CD4-positive, alpha-beta T cell treated with Interleukin-1 beta for 1 hour (primary cell): ENCODE data around the gene HLA-DOA.

Experiments
- DNase-seq, 2 donors: peaks; one replicate each; pipeline ENCODE4 v3.0.0-alpha.2; 2020 to 2022

HLA-DOA gene

GRCh38 chr6:33008944-33009861, at the start of gene HLA-DOA:
TSS of gene HLA-DOA (minus strand) at chr6:33009591.
- DNase-seq: peak; percentile 64 to 74

DNA sequence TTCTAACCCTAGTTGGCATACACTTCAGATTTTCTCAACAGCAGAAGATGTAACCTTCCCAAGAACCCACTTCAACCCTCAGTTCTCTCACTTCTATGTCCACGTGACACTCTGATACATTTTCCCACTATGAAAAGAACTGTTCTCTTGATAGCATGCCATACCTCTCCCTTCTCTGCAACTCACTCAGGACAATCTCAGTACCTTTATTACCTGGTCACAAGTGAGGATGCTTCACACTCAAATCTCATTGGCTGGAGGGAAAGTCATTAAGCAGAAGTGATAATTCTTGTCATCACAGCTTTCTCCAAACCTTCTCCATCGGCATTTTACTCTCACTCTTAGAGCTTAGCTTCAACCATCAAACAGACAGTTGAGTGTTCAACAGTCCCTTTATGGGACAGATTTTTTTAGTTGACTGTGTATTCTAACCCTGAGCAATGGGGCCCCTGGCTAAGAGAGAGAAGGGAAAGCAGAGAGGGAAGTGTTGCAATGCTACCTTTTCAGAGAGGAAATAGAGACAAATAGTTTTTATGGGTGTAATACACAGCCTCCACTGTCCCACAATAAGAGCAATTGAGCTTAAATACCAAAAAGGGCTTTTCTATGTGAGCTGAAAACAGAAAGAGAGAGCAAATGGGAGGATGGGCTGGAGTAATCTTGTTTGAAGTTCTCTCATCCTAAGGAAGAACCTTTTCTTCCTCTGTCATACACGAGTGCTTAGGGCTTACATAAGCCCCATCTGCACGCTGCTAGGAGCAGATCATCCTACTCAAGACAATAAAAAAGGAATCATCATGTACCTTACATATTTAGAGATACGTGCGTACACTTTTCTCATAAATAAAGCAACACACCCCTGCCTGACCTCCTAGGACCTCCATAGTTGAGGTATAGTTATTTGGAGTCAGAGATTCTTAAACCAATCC, 48.1 kb upstream of the HLA-DOA start:
- DNase-seq: no peak

GRCh38 chr6:33053230-33053629, 43.8 kb upstream of the HLA-DOA start:
- no peak for DNase-seq

- DNase-seq: no peak
These were observed 43.2 kb upstream of the HLA-DOA start for GRCh38 chr6:33052627-33053026.

DNA sequence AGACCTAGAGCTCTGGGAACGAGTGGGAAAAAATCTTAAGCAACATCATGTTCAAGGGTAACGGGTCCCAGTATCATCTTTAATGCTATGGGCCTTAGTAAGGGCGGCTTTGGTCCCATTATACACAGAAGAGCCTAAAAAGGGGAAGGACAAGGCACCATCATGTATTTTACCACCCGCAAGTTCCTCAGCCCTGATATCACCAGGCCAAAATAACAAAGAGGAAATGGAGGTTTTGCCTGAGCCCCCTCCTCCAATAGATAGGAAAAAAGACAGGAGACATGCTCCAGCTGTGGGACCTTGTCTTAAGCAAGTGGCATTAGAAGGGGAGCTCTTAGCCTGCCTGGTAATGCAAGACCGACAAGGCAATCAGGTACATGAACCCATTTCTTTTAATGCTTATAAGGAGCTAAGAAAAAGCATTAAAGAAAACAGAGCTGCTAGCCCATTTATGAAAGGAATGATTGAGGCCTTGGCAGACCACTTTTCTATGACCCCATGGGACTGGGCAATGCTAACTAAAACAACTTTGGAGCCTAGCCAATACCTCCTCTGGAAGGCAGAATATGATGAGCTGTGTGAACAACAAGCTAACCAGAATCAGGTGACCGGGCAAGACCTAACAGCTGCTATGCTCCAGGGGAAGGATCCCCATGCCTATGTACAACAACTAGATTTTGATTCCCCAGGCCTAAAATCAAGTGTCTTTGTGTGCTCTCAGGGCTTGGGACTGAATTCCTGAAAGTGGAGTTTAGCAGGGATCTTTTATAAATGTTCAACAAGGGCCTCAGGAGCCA, 40.8 kb upstream of the HLA-DOA start:
- no peak for DNase-seq

DNA sequence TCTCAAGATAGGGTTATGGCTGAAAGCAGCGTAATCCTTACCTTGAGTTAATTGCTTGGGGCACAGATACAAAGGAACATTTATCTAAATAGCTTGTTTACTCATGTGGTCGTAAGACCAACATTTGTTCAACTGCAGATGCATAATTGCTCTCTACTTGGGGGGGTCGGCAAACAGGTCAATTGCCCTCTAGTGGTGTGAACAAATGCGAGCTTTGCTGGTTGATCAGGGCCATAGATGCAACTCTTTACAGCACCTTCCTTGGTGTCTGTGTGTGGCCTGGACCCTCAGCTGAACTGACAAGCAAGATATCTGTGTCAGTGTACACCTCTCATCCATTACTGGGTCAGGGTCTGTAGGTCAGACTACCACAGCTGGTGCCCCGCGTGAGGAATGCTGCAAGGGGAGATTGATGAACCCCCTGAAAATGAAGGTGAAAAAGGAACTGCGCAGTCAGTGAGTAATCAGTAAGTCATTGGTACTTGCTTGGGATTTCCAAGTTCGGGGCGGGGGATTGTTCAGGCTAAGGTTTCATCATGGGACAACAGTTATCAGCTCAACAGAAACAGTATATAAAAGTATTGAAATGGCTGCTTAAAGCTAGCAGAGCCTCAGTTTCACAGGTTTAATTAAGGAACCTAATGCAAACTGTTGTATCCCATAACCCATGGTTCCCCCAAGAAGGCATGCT, 40.1 kb upstream of the HLA-DOA start:
- DNase-seq: no peak

GRCh38 chr6:33040157-33040556, 30.8 kb upstream of the HLA-DOA start:
- no peak for DNase-seq

- DNase-seq: no peak
These were observed 27.1 kb upstream of the HLA-DOA start for GRCh38 chr6:33036535-33036934.

DNA sequence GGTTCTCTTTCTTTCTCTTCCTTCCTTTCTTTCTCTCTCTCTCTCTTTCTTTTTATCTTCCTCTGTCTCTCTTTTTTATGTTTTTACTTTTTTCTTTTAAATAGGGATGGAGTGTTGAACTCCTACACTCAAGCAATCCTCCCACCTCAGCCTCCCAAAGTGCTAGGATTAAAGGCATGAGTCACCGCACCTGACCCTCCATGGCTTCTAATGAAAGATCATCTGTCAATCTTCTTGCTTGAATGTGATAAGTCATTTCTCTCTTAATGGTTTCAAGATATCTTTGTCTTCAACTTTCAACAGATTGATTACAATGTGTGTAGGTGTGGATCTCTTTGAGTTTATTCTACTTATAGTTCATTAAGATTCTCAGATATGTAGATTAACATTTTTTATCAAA, 25.2 kb upstream of the HLA-DOA start:
- no peak for DNase-seq

DNA sequence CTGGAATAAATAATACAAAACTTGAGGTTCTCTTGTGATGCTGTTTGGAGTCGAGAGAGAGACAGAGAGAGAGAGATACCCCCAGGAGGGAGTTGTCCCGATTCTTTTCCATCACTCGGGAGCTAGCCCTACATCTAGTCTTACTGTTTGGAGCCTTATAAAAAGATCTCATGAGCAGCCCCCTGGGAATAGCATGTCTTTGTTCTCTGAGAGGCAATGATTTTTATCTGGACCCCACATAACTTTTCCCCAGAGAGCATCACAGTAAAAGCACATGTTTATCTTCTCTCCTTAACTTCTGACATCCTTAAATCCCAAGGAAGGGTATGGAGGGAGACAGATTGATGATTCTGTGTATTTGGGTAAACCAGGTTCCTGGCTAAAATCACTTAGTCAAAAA, 20.9 kb upstream of the HLA-DOA start:
- DNase-seq: no peak

DNA sequence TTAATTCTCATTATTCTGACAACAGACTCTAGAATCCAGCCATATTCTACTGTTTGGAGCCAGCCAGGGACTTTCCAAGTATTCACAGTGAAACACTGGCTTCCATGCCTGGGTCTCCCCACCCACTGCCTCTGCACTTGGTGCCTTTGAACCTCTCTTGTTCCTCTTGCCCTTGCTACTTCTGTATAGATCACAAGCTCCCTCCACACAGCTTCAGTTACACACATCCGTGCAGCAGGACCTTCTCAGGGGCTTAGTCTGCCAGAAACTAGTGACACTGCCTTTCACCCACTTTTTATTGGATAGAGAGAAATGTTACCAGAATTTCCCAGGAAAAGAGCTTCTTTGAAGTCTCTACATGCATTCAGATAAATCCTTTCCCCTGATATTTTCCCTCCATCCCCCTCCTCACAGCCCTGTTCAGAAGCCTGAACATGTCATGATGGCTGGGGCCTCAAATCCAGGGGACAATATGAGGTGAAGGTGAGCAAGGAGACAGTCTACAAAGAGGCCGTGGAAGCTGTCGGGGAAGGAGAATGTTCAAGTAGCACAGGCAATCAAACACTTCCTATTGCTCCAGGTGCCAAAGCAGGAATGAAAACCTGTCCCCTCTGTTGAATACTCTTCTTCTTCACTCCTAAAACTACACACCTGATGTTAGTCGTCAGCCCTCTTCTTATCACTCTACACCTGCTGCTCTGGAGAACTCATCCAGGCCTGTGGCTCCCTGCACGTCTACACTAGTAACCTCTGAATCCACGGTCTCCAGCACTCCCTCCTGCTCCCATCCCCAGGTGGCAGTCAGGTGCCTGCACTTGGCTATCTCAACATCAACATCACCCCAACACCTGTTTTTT, 20.2 kb upstream of the HLA-DOA start:
- peak; percentile 51 to 84 for DNase-seq

DNA sequence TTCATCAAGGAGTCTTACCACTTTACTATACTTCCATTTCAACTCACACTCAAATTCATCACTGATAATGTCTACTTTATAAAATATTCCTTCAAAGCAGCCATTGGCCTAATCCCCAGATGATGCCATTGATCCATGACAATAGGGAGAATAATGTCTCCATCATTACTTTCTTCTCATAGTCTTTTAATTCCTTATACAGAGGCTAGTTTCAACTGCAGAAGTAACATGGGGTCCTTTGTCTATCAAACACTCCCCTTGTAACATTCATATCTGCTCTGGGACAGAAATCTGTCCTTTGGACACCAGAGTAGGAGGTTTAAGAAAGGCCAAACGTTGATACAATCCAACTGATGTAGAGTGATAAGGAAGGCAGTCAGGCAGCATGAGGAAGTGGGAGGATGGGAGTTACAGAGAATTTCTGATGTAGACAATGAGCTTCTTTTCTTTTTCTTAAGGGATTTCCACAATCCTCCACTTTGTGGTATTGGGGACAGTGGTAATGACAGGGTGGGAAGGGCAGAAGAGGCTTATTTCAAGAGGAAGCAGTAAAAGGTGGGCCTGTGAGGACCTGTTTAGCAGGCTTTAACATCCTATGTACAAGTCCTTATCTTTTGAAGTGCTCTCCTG, 18.9 kb upstream of the HLA-DOA start:
- DNase-seq: no peak

DNA sequence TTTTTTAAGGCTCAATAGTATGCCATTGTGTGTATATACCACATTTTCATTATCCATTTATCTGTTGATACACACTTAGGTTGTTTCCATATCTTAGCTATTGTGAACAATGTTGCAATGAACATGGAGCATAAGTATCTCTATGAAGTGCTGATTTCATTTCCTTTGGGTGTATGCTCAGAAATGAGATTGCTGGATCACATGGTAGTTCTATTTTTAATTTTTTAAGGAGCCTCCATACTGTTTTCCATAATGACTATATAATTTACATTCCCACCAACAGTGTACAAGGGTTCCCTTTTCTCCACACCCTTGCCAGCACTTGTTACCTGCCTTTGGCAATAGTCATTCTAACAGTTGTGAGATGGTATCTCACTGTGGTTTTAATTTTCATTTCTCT, 15.1 kb upstream of the HLA-DOA start:
- no peak for DNase-seq

- DNase-seq: no peak
These were observed 14.1 kb upstream of the HLA-DOA start for GRCh38 chr6:33023536-33023935.

DNA sequence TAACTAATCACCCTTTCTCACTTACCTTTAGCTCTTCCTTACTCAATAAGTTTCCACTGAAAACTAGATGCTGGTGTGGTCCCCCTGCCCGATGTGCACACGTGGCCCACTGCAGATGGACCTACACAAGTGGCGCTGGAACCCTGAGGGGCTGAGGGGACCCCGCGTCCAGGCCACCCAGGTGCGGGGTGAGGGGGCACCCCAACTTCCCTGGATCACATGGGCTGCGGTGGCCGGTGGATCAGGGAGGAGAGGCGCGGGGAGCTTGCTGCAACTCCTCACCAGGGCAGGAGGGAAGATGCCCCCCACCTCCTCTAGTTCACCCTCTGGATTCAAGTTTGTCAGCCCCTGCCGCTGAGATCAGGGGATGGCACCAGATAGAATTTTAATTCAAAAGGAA, 12.5 kb upstream of the HLA-DOA start:
- DNase-seq: no peak

DNA sequence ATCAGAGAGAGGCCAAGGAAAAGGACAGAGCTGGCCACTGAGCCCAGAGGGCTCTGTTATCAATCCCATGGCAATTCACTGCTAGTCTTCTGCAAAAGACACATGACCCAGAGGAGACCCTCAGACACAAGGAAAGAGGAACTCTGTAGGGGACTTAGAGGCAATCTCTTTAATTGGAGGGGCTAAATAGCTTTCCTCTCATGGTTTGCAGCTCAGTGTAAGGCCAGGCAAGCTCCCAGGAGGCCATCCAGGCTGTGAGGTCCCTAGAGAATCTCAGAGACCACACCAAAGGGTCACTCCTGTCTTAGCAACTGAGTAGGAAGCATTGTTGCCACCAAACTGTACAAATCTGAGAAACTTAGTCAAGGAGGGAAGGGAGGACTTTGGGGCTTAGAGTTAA, 10.0 kb upstream of the HLA-DOA start:
- no peak for DNase-seq

GRCh38 chr6:33018904-33019303, 9.5 kb upstream of the HLA-DOA start:
- peak; percentile 31 to 86 for DNase-seq

DNA sequence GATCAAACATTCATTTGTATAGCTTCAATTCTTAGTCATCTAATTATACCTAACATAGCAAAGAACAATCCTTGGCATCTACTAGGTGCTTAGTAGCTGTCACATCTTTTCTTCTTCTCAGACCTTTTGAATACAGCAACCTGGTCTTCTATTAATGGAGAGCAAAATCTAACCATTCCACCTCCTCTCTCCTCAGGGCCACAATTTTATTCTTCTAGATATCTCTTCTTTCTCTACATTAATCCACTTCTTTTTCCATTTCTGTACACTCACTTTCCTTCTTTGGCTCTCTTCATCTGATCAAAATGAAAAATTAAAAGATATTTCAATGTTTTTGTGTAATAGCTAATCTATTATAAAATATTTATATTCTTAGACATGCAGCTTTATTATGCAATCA, 9.0 kb upstream of the HLA-DOA start:
- no peak for DNase-seq

GRCh38 chr6:33017694-33018353, 8.4 kb upstream of the HLA-DOA start:
- no peak for DNase-seq

DNA sequence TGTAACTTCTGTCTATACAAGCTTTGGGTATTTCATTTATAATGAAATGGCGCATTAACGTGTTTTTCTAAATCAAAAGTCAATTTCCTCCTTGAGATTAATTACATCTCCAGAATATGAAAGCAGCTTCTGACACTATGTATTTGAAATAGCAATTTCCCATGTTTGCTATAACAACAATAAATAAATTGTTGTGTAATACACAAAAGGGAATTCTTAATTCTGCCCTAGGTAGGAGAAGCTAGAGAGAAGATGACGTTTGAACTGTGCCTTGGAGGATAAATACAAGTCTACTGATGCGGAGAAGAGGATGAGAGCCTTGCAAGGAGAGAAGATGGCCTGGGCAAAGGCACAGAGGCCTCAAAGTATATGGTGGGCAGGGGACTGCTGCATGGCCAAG, 7.6 kb upstream of the HLA-DOA start:
- DNase-seq: no peak
